ENCODE results near the gene SLCO4A1.

SLCO4A1 gene

GRCh38 chr20:62614085-62614960 lies 28.0 kb upstream of the SLCO4A1 start:
- no peak for DNase-seq (ENCODE audit: extremely low read depth, low read depth)
- no peak for TF ChIP-seq CTCF (IDR thresholded peaks at IDR 0.05; ENCODE audit: low read depth, low read length)

GRCh38 chr20:62614961-62615680 lies 27.2 kb upstream of the SLCO4A1 start:
- no peak for TF ChIP-seq CTCF (IDR thresholded peaks at IDR 0.05; ENCODE audit: low read depth, low read length)
- no peak for DNase-seq (ENCODE audit: extremely low read depth, low read depth)

- DNase-seq (ENCODE audit: extremely low read depth, low read depth) = no peak
- TF ChIP-seq CTCF (IDR thresholded peaks at IDR 0.05; ENCODE audit: low read depth, low read length) = no peak
Observed at GRCh38 chr20:62615750-62616251, 26.5 kb upstream of the SLCO4A1 start.

GRCh38 chr20:62616728-62617621 lies 25.3 kb upstream of the SLCO4A1 start:
- DNase-seq (ENCODE audit: extremely low read depth, low read depth) = peak; percentile 10
- peak; percentile 95 for TF ChIP-seq CTCF (IDR thresholded peaks at IDR 0.05; ENCODE audit: low read depth, low read length)

- no peak for DNase-seq (ENCODE audit: extremely low read depth, low read depth)
- TF ChIP-seq CTCF (IDR thresholded peaks at IDR 0.05; ENCODE audit: low read depth, low read length) = no peak
Observed at GRCh38 chr20:62617711-62618483, 24.4 kb upstream of the SLCO4A1 start.
